GM23338 (cell line): Measurements from ENCODE around the gene PHF1. TPM values are rescaled to one million over a fixed set of nuclear protein-coding genes. Genes with fewer than 3 reads are reported as not detected.

Experiments used
- ATAC-seq: fragments of 200-7000 bp; cut with Tn5 transposase; 3 replicates; pipeline ENCODE4 v1.9.1; 2020
- DNase-seq: peaks from one replicate; pipeline ENCODE4 v3.0.0-alpha.2; 2015; ENCODE audit warnings: low spot score
- H2AFZ ChIP-seq: fragments of 200-600 bp; sonication (generic); 2 replicates; pipeline ENCODE4 v1.8.0; 2016; ENCODE audit warnings: antibody characterized with exemption, mild to moderate bottlenecking, moderate library complexity
- H3F3A ChIP-seq: fragments of 200-600 bp; sonication (generic); replicated peaks from 2 replicates; pipeline ENCODE4 v1.8.0; 2017; ENCODE audit warnings: antibody characterized with exemption, mixed run types, low read depth
- H3K27ac ChIP-seq: fragments of 200-600 bp; sonication (generic); 2 replicates; pipeline ENCODE4 v1.6.1; 2016; ENCODE audit warnings: low read depth
- H3K27me3 ChIP-seq: fragments of 200-600 bp; sonication (generic); 2 replicates; pipeline ENCODE4 v1.8.0; 2016; ENCODE audit warnings: mild to moderate bottlenecking, mixed run types, moderate library complexity; ENCODE audit not compliant: insufficient read depth
- H3K36me3 ChIP-seq: fragments of 200-600 bp; sonication (generic); 2 replicates; pipeline ENCODE4 v1.8.0; 2016; ENCODE audit warnings: mild to moderate bottlenecking; ENCODE audit not compliant: insufficient read depth
- H3K4me1 ChIP-seq: fragments of 200-600 bp; sonication (generic); 2 replicates; pipeline ENCODE4 v1.8.0; 2016; ENCODE audit warnings: mild to moderate bottlenecking, moderate library complexity; ENCODE audit not compliant: insufficient read depth
- H3K4me2 ChIP-seq: fragments of 200-600 bp; sonication (generic); 2 replicates; pipeline ENCODE4 v1.7.1; 2017; ENCODE audit warnings: mixed run types
- H3K4me3 ChIP-seq: fragments of 200-600 bp; sonication (generic); 2 replicates; pipeline ENCODE4 v1.6.1; 2016; ENCODE audit warnings: mixed run types
- H3K79me2 ChIP-seq: fragments of 200-600 bp; sonication (generic); replicated peaks from 2 replicates; pipeline ENCODE4 v1.8.0; 2017; ENCODE audit warnings: mild to moderate bottlenecking; ENCODE audit not compliant: insufficient read depth
- H3K9me2 ChIP-seq: fragments of 200-600 bp; sonication (generic); 2 replicates; pipeline ENCODE4 v1.8.0; 2017; ENCODE audit not compliant: insufficient read depth
- H4K20me1 ChIP-seq: fragments of 200-600 bp; sonication (generic); replicated peaks from 2 replicates; pipeline ENCODE4 v1.8.0; 2017; ENCODE audit warnings: mild to moderate bottlenecking; ENCODE audit not compliant: insufficient read depth
- H3K27ac Mint-ChIP-seq: 2 replicates; pipeline ENCODE4 v1.8.0; 2020; ENCODE audit warnings: inconsistent platforms, mild to moderate bottlenecking, moderate library complexity, mixed read lengths
- H3K27me3 Mint-ChIP-seq: 3 replicates; pipeline ENCODE4 v1.8.0; 2022; ENCODE audit warnings: low read depth, mild to moderate bottlenecking, moderate library complexity, mixed read lengths, inconsistent platforms; ENCODE audit not compliant: insufficient read depth, poor library complexity
- H3K36me3 Mint-ChIP-seq: 3 replicates; pipeline ENCODE4 v1.8.0; 2021; ENCODE audit warnings: low read depth, mild to moderate bottlenecking, inconsistent platforms, moderate library complexity, mixed read lengths
- H3K4me1 Mint-ChIP-seq: 3 replicates; pipeline ENCODE4 v1.8.0; 2020; ENCODE audit warnings: mild to moderate bottlenecking, inconsistent platforms, mixed read lengths
- H3K4me3 Mint-ChIP-seq: 3 replicates; pipeline ENCODE4 v1.8.0; 2021; ENCODE audit warnings: moderate library complexity, mild to moderate bottlenecking, inconsistent platforms, mixed read lengths
- H3K9me3 Mint-ChIP-seq: 3 replicates; pipeline ENCODE4 v1.8.0; 2020; ENCODE audit warnings: moderate library complexity, mild to moderate bottlenecking, inconsistent platforms, mixed read lengths
- CTCF ChIP-seq, 2 experiments: fragments of 200-600 bp in 1 of 2; sonication (generic) in 1 of 2; conservative IDR thresholded peaks; 2 replicates each; pipeline versions ENCODE4 v1.5.1 to v1.6.1; 2016 to 2017; ENCODE audit warnings: antibody characterized with exemption in 2 of 2, low read depth in 2 of 2, mild to moderate bottlenecking in 2 of 2, moderate library complexity in 1 of 2
- ETS1 ChIP-seq: IDR thresholded peaks from 2 replicates; pipeline ENCODE4 v1.6.1; 2016; ENCODE audit warnings: antibody characterized with exemption
- POLR2AphosphoS5 ChIP-seq: IDR thresholded peaks from 2 replicates; pipeline ENCODE4 v1.6.1; 2016; ENCODE audit warnings: antibody characterized with exemption, low read depth
- REST ChIP-seq: IDR thresholded peaks from one replicate; pipeline ENCODE4 v1.6.1; 2018; ENCODE audit warnings: antibody characterized with exemption; ENCODE audit not compliant: unreplicated experiment
- STAT1 ChIP-seq: IDR thresholded peaks from one replicate; pipeline ENCODE4 v1.6.1; 2016; ENCODE audit warnings: antibody characterized with exemption; ENCODE audit not compliant: unreplicated experiment
- ZNF331 ChIP-seq: fragments of 250-450 bp; sonication (Bioruptor Pico); IDR thresholded peaks from 2 replicates; pipeline ENCODE4 v1.5.0; 2020; ENCODE audit warnings: low read depth, mild to moderate bottlenecking, moderate library complexity
- polyA plus RNA-seq: library from polyadenylated mRNA; unstranded; fragments of >200 nt; fragmentation: Nextera tagmentation; extraction: Ambion mirVana; gene quantifications from 2 replicates; pipeline ENCODE4 v1.2.1, GENCODE V29; 2016
- total RNA-seq: library from RNA; depleted of rRNA; stranded (reverse); fragments of >200 nt; shearing (Covaris generic); gene quantifications from 2 replicates; pipeline ENCODE4 v1.2.3, GENCODE V29; 2014

PHF1 gene
- total and polyA plus RNA-seq, 2 experiments from 2014 or later, result 29.4 to 46.7 TPM

- TF ChIP-seq REST, result no peak
- no peak for TF ChIP-seq CTCF (conservative IDR thresholded peaks at IDR 0.05; ENCODE audit: low read depth in 2 of 2)
- no peak for TF ChIP-seq ETS1
- TF ChIP-seq ZNF331 (CRISPR knock-in tag), result no peak
Measured at GRCh38 chr6:33434961-33435360, 24.1 kb downstream of the PHF1 start (continued).

- Mint-ChIP-seq H3K9me3 (no peaks in the 10 kb centered on the region; the same call in 2 of the 3 replicates), H3K36me3 (peaks cover 96% of the 10 kb centered on the region), H3K27me3 (peaks cover 17% of the 10 kb centered on the region), H3K4me3 (no peak overlapping the region), H3K27ac (no peak overlapping the region), H3K4me1 (peaks cover 30% of the 10 kb centered on the region)
- Histone ChIP-seq H3K4me3 (no peak overlapping the region), H3K36me3 (peaks cover 55% of the 10 kb centered on the region), H3K4me1 (peaks cover 16% of the 10 kb centered on the region), H3K79me2 (peaks cover 27% of the 10 kb centered on the region), H3F3A (peaks cover 6% of the 10 kb centered on the region; the same call in 1 of the 2 replicates), H3K27ac (no peak overlapping the region), H4K20me1 (peaks cover 3% of the 10 kb centered on the region; the same call in 1 of the 2 replicates), H3K27me3 (no peaks in the 10 kb centered on the region), H3K4me2 (no peak overlapping the region), H2AFZ (no peak overlapping the region), H3K9me2 (no peaks in the 10 kb centered on the region)
- DNase-seq, result no peak
- no peak for TF ChIP-seq POLR2AphosphoS5
- TF ChIP-seq STAT1, result no peak
- no peak for ATAC-seq
Measured at GRCh38 chr6:33437666-33438065, 26.9 kb downstream of the PHF1 start.
